IPS-18c (cell line): ENCODE measurements around the gene ZCCHC7.
"Not testable (repeated sequence)": the region's sequence is repeated elsewhere in the genome, so short reads cannot be mapped to it uniquely, and the experiment has no call there.

Experiments used
- H3K4me3 ChIP-seq: 2 replicates; pipeline ENCODE4 v1.7.0; 2013; ENCODE audit warnings: low read depth, mild to moderate bottlenecking, low read length, moderate library complexity; ENCODE audit not compliant: insufficient read depth
- H3K9me3 ChIP-seq: one replicate; pipeline ENCODE4 v1.6.1; 2013; ENCODE audit warnings: mild to moderate bottlenecking, low read length, moderate library complexity; ENCODE audit not compliant: control insufficient read depth, insufficient read depth

Gene ZCCHC7

DNA sequence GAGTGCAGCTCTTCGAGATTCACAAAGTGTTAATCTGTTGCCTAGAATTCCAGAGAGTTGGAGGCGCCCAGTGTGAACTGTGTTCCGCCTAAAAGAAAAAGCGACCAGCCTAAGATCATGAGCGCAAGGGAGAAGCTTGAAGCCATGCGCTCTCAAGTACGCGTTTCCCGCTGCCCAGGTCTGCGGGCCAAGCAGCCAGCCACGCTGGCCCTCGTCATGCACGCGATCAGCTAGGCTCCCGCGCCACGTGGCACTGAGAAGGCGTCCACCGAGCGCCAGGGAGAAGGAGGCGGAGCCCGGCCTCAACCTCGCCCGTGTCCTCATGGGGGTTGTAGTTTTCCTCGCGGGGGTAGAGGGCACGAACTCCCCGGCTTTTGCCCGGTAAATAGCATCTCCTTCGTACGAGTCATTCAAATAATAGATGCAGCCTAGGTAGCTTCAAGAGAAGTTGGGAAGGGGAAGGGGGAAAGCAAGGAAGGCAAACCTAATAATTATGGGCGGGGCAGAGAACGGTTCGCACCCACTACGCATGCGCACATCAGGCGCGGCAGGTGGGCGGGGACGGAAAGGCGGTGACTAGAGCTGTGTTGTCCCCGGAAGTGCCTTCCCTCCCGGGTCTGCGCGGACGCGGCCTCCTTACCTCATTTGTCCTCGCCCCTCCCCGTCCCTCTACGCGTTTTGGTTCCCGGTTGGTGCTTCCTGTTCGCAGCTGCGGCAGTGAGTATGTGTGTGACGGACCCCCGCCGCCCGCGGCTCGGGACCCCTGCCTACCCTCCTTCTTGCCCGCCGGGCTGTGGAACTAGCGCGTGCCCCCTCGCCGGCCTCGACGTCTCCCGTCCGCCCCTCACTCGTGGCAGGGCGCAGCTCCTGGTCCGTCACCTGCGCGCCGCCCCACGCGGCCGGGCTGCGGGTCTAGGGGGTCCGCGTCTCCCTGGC lies at the start of gene ZCCHC7:
TSS of gene ZCCHC7 (plus strand) at position 668 of the 936 bp plus-strand sequence.
- peak within 1 kb of the TSS; percentile 67 for H3K4me3 ChIP-seq
- H3K9me3 ChIP-seq, result no peaks in the 10 kb centered on the region

DNA sequence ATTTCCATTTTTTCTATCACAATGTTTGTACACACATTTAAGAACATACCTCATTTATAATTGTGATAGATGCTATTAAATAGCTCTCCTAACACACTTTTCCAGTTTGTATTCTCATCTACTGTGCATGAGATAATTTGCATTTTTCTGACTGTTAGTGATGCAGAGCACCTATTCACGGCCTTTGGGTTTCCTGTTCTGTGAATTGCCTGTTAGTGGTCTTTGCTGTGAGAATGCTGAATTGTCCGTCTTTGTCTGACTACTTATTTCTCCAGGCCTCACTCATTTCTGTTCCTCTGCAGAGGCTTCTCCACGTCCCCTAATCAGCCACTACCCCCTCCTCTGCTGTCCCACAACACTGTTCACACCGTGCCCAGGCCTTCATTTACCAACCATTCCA lies 45.6 kb upstream of the ZCCHC7 start:
- not testable (repeated sequence) for H3K9me3 ChIP-seq, H3K4me3 ChIP-seq

- Histone ChIP-seq H3K4me3 (peak overlapping the region; percentile 81), H3K9me3 (no peaks in the 10 kb centered on the region)
Observed at GRCh38 chr9:37079370-37080164, 40.8 kb upstream of the ZCCHC7 start.

GRCh38 chr9:37080165-37080628 lies 40.2 kb upstream of the ZCCHC7 start:
- H3K4me3 ChIP-seq, result peak overlapping the region; percentile 81
- H3K9me3 ChIP-seq, result not testable (repeated sequence)

GRCh38 chr9:37081507-37081906 lies 38.9 kb upstream of the ZCCHC7 start:
- not testable (repeated sequence) for H3K9me3 ChIP-seq, H3K4me3 ChIP-seq

DNA sequence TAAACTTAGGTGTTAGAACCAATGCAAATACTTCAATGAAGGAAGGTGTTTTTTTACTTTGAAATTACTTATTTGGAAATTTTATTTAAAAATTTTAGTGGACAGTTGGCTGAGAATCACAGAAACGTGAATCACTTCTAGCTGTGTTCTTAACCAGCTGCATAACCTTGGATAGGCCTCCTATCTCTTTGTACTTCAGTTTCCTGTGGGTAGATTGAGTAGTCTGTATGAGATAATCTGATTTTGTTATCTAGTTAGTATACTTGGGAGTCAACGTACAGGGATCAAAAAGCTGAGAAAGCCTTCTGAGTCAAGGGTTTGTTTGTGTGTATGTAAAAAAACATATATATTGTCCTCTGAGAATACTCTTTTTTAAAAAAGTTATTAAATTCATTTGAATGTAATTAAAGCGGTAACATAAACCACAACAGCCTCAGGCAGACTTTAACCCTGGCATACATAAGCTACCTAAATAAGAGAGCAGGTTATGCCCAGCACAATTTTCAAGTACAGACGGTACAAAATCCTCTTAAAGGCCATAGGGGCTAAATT lies 38.1 kb upstream of the ZCCHC7 start:
- Histone ChIP-seq H3K9me3 (no peaks in the 10 kb centered on the region), H3K4me3 (no peak overlapping the region)

GRCh38 chr9:37083654-37084053 lies 36.7 kb upstream of the ZCCHC7 start:
- Histone ChIP-seq H3K9me3 (no peaks in the 10 kb centered on the region), H3K4me3 (no peak overlapping the region)

GRCh38 chr9:37085233-37085632 lies 35.1 kb upstream of the ZCCHC7 start:
- Histone ChIP-seq H3K4me3 (no peak overlapping the region), H3K9me3 (no peaks in the 10 kb centered on the region)

DNA sequence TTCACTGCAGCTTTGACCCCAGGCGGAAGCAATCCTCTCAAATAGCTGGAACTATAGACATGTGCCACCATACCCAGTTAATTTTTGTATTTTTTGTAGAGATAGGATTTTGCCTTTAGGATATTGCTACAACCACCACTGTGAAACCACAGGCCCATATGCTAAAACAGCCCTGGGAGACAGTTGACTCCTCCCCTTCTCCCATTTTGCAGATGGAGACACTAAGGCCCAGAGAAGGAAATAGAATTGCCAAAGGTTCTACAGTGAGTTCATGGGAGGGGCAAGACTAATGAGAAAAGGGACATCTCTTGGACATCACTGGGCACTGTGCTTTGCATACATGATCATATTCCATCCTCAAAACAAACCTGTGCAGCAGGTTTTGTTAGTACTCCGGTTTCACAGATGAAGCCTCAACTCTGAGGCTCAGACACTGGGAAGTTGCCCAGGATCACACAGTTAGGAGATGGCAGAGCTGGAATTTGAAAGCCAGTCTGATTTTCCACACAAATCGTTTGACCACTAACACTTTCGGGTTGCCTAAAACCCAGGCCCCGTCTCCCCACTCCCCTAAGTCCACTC lies 27.6 kb upstream of the ZCCHC7 start:
- H3K4me3 ChIP-seq, H3K9me3 ChIP-seq: not testable (repeated sequence)

DNA sequence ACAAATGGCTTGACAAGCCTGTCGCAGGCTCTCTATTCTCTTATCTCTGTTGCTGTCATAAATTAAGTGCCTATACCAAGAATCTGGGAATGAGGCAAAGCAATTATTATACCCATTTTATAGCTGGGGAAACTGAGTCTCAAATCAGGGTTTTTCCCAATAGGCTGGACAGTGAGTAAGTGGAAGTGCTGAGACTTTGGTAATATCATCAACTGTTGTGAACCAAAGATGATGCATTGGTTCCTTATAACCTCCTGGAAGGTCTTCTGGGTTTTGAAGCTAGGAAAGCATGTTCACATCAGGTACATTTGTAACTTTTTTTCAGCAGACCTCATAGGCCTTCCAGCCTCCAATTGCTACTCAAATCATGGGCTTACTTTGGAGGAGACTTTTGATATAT lies 25.6 kb upstream of the ZCCHC7 start:
- no peak overlapping the region for H3K4me3 ChIP-seq
- H3K9me3 ChIP-seq, result no peaks in the 10 kb centered on the region

- H3K4me3 ChIP-seq, result no peak overlapping the region
Observed at GRCh38 chr9:37096628-37097027, 23.7 kb upstream of the ZCCHC7 start.

DNA sequence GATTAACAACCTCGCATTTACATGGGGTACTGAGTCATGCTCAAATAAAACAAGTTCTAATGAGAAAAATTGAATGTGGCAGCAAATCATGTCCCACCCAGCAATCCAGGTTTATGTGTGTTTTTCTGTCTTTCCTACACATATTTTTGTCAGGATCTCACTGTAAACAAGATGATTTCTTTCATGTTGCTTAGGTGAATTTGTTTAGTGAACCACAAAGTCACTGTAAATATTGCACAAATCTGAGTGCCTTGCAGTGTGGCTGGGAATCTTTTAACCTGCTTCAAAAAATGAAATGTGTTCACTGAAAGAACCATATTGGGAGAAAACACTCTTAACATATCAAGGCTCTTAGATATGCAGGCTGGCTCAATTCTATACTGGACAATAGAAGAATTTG lies 23.1 kb upstream of the ZCCHC7 start:
- Histone ChIP-seq H3K9me3 (no peaks in the 10 kb centered on the region), H3K4me3 (no peak overlapping the region)

More at GRCh38 chr9:37096628-37097027, 23.7 kb upstream of the ZCCHC7 start:
- no peaks in the 10 kb centered on the region for H3K9me3 ChIP-seq

DNA sequence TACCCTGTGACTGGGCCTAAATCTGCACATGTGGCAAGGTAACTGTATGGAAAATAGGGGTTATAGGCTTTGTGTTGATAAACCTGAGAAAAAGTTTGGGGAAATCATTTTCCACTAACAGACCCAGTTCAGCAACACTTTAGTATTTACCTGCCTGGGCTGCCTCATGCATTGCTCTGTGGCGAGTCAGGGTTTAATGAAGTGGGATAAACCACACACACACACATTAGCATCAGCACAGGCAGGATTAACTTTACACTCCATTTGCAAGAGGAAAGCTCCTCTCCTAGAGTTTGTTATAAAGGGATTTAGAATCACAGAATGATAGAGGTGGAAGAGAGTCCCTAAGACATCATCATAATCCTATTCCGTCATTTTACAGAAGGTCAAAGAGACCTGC lies 20.0 kb upstream of the ZCCHC7 start:
- H3K9me3 ChIP-seq, result peaks cover 2% of the 10 kb centered on the region
- H3K4me3 ChIP-seq, result no peak overlapping the region

DNA sequence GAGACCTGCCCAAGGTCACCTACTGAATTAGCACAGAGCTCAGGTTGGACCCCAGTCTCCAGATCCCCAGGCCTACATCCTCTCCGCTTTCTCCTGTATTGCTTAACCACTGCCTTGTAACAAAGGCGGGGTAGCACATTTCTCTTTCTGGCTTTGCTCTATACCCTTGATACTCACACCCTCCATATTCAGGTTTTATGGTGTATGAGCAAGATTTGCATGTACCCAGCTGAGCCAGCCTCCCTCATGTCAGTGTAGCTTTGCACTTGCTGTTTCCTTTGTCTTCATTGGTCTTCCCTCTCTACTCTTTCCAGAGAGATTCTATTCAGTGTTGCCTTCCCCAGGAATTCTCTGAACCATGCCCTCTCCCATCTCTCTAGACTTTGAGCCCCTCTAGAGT lies 19.6 kb upstream of the ZCCHC7 start:
- no peak overlapping the region for H3K4me3 ChIP-seq
- H3K9me3 ChIP-seq, result peaks cover 2% of the 10 kb centered on the region

- Histone ChIP-seq H3K4me3 (no peak overlapping the region), H3K9me3 (peaks cover 2% of the 10 kb centered on the region)
Observed at GRCh38 chr9:37102486-37102885, 17.9 kb upstream of the ZCCHC7 start.

DNA sequence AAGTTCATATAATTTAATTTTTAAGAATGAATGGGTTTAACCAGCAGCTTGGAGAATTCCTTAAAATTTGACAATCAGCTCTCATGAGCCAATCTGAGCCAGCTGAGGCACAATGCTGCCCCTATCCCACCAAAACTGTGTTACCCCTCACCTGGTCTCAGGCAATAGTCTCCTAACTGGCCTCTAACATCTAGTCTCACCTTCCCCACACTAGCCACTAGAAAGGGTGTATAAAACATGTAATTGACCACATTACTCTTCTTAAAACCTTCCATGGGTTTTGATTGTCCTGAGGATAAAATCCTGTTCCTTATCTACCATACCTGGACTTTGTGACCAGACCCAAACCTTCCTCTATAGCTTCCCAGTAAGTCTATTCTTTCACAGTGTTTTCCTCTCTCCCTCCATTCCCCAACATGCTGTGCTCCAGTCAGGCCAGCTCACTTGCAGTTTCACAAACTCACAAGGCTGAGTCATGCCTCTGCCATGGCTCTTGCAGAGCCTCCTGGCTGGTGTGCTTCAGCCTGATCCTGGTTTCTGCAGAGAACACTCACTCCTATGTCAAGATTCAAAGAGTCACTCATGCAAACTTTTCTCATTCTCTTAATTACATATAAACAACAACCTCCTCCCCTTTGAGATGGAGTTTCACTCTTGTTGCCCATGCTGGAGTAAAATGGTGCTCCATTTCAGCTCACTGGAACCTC lies 16.0 kb upstream of the ZCCHC7 start:
- H3K4me3 ChIP-seq, result no peak overlapping the region
- H3K9me3 ChIP-seq, result peaks cover 2% of the 10 kb centered on the region

- Histone ChIP-seq H3K4me3 (no peak overlapping the region), H3K9me3 (peaks cover 2% of the 10 kb centered on the region)
Observed at GRCh38 chr9:37105234-37105633, 15.1 kb upstream of the ZCCHC7 start.
